GM19025 (cell line): Measurements from ENCODE around the gene RP2.

ENCODE experiments used
- ATAC-seq: cut with Tn5 transposase; IDR thresholded peaks from one replicate; pipeline ENCODE4 v1.9.1; 2021; ENCODE audit warnings: mild to moderate bottlenecking, low read depth, moderate library complexity; ENCODE audit not compliant: unreplicated experiment

RP2 gene

GRCh38 chrX:46836701-46837557 lies at the start of gene RP2:
RP2 (plus strand) TSS chrX:46837043; CDS start chrX:46837101, 58 bp downstream.
- ATAC-seq: peak; percentile 91

GRCh38 chrX:46788902-46789301 lies 47.9 kb upstream of the RP2 start:
- no peak for ATAC-seq

- no peak for ATAC-seq
Observed at GRCh38 chrX:46791927-46792809, 44.7 kb upstream of the RP2 start.

- ATAC-seq: no peak
Observed at GRCh38 chrX:46792810-46793188, 44.0 kb upstream of the RP2 start.

GRCh38 chrX:46793386-46794143 lies 43.3 kb upstream of the RP2 start:
- ATAC-seq: no peak

- no peak for ATAC-seq
Observed at GRCh38 chrX:46796574-46797191, 40.2 kb upstream of the RP2 start.

GRCh38 chrX:46803140-46803539 lies 33.7 kb upstream of the RP2 start:
- no peak for ATAC-seq

- ATAC-seq: no peak
Observed at GRCh38 chrX:46805270-46805669, 31.6 kb upstream of the RP2 start.

GRCh38 chrX:46811121-46811520 lies 25.7 kb upstream of the RP2 start:
- ATAC-seq: no peak

- ATAC-seq: no peak
Observed at GRCh38 chrX:46812445-46812844, 24.4 kb upstream of the RP2 start.

GRCh38 chrX:46814966-46815365 lies 21.9 kb upstream of the RP2 start:
- ATAC-seq: no peak

GRCh38 chrX:46819136-46819535 lies 17.7 kb upstream of the RP2 start:
- ATAC-seq: no peak

GRCh38 chrX:46820391-46821100 lies 16.3 kb upstream of the RP2 start:
- ATAC-seq: no peak

- no peak for ATAC-seq
Observed at GRCh38 chrX:46823481-46823880, 13.4 kb upstream of the RP2 start.

- ATAC-seq: no peak
Observed at GRCh38 chrX:46831765-46832327, 5.0 kb upstream of the RP2 start.

- no peak for ATAC-seq
Observed at GRCh38 chrX:46837558-46838485, 979 bp downstream of the RP2 start.

- no peak for ATAC-seq
Observed at GRCh38 chrX:46838486-46838870, 1.6 kb downstream of the RP2 start.

GRCh38 chrX:46838974-46839480 lies 2.2 kb downstream of the RP2 start:
- ATAC-seq: no peak
